Stimulated activated CD4-positive, alpha-beta T cell treated with anti-CD3 and anti-CD28 coated beads, Interleukin-15, amount 100 ng/mL, for 48 hours (primary cell): ENCODE data around the gene TBCK.
"Not testable (repeated sequence)": the region's sequence is repeated elsewhere in the genome, so short reads cannot be mapped to it uniquely, and the experiment has no call there.

Experiments
- DNase-seq, 2 donors: peaks; one replicate each; pipeline ENCODE4 v3.0.0-alpha.2; 2020; ENCODE audit warnings: low read depth in 2 of 2

TBCK gene

DNA sequence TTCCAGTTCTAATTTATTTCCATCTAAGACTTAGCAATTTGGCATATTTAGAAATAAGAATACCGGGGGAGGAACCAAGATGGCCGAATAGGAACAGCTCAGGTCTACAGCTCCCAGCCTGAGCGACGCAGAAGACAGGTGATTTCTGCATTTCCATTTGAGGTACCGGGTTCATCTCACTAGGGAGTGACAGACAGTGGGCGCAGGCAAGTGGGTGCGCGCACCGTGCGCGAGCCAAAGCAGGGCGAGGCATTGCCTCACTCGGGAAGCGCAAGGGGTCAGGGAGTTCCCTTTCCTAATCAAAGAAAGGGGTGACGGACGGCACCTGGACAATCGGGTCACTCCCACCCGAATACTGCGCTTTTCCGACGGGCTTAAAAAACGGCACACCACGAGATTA, 102.7 kb downstream of the TBCK start:
- DNase-seq, result not testable (repeated sequence)

DNA sequence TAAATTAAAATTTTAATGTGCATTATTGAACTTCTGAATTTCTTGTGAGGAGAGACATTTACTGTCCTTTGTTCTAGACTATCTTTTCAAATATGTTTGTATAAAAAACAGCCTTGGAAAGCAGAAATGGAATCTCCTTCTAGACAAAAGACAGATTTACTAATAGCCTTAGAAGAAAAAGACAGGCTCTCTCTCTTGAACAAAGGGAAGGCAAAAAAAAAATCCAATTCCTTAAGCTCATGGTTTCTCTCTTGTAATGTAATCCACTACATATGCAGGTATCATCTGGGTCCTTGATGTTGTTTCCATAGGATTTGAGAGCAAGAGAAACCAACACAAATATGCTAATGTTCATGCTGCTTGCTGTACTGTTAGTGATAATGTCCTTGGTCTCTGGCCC, 106.0 kb downstream of the TBCK start:
- DNase-seq, result no peak

DNA sequence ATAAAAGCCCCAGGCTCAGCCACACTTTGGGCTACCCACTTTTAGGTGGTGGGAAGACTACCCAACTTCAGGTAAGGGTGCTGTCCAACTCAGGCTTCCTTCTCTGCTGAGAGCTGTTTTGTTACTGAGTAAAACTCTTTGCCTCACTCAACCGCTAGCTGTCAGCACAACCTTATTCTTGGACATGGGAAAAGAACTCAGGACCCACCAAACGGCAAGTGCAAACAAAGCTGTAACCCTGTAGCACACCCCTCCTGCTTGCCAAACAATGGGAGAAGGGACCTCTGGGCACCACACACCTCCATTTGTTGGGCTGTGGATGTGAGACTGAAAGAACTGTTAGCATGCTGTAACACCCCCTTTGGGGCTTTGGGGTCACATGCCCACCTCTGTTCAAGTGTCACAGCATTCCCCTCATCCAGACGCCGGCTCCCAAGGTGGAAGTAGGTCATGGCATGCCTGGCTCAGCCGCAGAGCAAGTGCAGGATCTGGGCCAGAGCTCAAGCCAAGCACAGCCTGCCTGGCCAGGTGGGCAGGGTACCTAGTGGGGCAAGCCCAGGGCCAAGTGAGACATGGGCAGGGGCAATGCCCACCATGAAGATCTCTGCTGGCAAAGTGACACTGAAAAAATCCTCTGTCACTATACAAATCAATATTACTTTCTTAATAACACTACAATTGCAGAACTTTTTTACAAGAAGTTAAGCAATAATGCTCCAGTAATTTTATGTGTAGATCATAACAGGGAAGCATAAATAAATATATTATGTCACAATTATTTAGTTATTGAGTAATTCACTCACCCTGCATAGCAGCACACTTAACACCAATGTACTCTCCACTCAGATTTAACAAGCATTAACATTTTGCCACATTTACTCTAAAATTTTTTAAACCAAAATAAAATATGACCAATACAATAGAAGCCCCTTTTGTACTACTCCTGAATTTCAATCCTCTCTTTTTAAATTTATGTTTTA, 107.2 kb downstream of the TBCK start:
- DNase-seq, result no peak

DNA sequence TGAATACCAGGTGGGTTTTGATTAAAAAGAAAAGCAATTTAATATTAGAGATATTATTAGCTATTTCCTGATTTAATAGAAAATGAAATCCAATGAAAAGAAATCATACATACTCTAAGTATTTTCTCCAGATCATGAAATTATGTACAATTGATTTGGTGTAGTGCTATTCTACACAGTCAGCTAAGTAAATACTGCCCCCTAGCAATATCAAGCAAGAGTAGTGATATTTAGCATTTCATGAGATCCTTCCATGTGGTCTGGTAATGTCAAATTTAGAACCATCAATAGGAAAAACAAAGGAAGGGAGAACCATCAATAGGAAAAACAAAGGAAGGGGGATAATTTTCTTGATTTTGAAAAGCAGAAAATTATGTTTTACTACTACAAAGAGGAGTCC, 114.6 kb downstream of the TBCK start:
- DNase-seq, result no peak

DNA sequence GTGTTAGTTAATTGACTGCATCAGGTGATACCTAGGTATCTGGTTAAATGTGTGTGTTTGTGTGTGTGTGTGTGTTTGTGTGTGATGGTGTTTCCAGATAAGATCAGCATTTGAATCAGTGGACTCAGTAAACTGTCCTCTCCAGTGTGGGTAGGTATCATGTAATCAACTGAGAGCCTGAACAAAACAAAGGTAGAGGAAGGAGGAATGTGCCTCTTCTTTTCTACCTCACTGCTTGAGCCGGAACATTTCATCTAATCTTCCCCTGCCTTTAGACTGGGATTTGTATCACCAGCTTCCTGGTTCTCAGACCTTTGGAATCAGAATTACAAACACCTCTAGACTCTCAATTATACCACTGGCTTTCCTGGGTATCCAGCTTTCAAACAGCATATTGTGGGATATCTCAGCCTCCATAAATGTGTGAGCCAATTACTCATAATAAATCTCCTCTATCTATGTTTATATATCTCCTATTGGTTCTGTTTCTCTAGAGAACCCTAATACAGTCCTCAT, 120.5 kb downstream of the TBCK start:
- DNase-seq, result no peak

DNA sequence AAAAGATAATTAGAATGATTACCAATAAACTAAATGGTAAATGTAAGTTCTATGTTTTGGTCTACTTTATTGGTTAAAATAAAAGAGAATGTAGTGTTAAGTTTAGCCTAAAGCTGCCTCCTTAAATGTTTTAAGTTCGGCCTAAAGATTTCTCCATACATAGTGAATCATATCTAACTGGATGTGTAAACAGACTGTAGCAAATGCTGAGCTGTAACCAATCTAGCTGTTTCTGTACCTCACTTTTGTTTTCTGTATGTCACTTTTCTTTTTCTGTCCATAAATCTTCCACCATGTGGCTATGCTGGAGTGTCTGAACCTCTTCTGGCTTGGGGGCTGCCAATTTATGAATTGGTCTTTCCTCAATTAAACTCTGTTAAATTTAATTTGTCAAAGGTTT, 121.2 kb downstream of the TBCK start:
- DNase-seq, result no peak

DNA sequence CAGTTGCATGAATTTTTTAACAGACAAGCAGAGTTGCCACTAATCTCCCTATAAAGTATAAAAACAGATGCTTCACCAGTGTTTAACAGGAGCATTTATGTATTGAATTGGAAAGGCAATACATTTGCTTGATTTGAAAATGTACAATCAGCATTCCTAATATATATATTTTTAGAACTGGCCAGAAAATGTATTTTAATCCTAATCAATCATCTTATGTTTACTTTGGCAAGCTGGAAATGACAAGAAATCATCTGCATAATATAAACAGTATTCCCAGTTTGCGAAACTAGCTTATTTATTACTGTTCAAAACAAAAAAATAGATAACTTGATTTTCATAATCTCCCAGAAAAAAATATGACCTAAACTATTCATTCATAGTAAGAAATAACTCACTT, 123.9 kb downstream of the TBCK start:
- DNase-seq, result no peak

DNA sequence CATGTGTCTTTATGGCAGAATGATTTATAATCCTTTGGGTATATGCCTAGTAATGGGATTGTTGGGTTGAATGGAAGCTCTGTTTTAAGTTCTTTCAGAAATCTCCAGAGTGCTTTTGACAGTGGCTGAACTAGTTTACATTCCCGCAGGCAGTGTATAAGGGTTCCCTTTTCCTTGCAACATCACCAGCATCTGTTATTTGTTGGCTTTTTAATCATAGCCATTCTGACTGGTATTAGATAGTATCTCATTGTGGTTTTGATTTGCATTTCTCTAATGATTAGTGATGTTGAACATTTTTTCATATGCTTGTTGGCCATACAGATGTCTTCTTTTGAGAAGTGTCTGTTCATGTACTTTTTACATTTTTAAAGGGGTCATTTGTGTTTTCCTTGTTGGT, 129.8 kb downstream of the TBCK start:
- no peak for DNase-seq

DNA sequence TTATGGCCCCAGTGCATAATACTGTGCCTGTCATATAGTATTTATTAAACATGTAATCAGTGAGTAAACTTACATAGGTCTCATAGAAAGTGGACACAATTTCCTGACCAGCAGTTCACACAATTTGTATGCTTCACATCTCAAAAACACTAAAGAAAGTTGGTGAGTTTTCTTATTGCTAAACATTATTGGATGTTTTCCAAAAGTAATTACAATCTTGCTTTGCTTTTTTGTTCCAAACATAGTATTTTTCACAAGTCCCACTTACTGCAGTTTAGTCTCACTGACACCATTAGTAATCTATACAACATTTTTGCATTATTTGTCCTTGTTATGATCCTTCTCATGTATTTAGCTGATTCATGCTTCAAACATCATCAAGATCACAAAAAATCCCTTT, 132.5 kb downstream of the TBCK start:
- DNase-seq, result no peak

DNA sequence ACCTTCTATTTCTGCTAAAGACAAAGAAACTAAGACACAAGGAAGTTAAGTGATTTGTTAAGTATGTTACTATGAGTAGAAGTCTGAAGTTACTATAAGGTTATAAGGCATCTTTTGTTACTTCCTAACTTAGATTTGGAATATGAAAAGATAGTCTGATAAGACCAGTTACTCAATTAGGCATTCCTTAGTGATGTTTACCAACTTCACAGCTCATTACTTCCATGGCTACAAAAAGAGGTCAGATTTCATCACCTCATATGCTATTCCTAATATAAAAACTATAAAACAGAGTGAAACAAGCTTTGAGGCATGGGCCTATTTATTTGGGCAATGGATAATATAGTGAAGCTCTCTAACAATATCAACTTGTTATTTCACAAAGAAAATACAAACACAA, 143.1 kb downstream of the TBCK start:
- DNase-seq, result no peak

DNA sequence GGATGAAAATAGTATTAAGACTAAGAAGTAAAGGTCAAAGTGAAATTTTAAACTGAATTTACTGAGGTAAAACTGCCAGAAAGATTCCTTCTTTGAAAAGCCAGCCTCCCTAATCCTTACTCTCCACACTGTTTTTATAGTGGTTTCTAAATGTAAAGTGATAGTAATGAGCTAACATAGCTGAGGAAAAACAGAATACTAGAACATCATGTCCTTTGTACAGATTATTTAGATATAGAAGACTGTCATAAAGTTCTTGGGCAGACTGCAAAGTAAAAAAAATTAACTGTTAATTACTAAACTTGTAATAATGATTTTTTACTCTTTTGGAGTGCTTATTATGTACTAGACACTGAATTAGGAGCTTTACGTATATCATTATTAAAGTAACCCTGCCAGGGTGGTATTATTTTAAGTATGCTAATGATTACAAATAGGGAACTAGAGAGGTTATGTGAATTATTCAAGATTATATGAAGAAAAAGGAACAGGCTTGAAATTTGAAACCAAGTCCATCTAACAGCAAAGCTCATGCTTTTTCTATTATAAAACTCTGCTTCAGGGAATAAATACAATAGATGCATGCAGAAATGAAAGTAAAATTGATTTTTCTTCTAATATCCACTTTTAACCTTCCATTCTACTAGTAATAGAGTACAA, 150.5 kb downstream of the TBCK start:
- DNase-seq, result no peak

DNA sequence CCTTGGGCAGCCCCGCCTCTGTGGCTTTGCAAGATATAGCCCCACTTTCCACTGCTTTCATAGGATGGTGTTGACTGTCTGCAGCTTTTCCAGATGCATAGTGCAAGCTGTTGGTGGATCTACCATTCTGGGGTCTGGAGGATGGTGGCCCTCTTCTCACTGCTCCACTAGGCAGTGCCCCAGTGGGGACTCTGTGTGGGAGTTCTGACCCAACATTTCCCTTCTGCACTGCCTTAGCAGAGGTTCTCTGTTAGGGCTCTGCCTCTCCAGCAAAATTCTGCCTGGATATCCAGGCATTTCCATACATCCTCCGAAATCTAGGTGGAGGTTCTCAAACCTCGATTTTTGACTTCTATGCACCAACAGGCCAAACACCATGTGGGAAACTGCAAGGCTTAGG, 153.7 kb downstream of the TBCK start:
- no peak for DNase-seq

DNA sequence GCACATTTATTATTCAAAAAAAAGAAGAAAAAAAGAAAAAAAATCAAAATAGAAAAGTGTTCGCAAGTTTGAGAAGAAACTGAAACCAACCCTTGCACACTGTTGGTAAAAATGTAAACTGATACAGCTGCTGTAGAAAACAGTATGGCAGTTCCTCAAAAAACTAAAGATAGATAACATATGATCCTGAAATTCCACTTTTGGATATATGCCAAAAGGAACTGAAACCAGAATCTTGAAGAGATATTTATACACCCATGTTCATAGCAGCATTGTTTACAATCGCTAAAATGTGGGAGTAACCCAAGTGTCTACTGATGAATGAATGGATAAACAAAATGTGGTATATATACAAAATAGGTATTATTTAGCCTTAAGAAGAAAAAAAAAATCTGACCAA, 155.4 kb downstream of the TBCK start:
- DNase-seq, result no peak

DNA sequence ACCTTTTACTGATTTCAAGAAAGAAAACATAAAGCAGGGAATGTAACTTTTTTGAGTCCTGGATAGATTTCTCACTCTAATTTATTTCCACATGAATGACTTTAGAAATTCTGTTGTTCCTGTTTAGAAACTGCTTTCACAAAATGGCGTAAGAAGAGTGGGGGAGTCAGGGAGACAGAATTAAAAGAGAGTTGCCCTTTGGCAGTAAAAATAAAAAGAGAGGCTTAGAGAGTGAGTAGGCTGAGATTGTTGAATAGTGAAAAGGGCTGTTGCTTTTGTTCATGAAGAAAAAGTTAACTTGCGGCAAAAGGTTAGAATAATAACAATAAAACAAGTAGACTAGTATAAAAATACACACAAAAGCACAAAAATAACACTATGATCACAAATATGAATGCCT, 166.1 kb downstream of the TBCK start:
- DNase-seq, result no peak

DNA sequence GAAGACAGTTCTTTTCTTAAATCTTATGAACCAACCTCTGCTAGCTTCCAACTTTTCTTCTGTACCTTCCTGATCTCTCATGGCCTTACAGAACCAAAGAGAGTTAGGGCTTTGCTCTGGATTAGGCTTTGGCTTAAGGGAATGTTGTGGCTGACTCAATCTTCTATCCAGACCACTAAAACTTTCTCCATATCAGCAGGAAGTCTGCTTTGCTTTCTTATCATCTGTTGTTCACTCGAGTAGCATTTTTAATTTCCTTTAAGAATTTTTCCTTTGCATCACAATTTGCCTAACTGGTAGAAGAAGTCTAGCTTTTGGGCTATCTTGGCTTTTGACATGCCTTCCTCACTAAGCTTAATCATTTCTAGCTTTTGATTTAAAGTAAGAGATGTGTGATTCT, 167.0 kb downstream of the TBCK start:
- DNase-seq, result no peak

DNA sequence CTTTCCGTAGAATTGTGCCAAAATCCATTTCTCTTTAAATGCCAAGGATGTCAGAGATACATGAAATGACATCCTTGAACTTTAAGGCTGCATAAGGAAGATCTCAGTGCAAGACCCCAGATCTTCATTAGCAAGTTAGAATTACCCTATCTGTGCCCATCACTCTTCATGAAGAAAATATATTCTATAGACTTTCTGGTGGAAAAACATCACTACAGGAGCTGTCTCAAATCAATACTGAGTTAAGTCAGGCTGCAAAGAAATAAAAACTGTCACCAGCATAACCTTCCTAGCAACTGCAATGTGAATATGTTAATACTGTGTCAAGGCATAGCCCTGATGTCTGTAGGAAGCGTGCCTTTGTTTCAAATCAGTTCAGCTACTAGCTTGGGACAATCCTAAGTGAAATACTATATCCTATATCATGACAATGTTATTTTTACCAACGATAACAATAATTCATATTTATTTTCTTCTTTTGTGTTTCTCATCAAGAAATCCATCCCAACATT, 173.3 kb downstream of the TBCK start:
- no peak for DNase-seq

DNA sequence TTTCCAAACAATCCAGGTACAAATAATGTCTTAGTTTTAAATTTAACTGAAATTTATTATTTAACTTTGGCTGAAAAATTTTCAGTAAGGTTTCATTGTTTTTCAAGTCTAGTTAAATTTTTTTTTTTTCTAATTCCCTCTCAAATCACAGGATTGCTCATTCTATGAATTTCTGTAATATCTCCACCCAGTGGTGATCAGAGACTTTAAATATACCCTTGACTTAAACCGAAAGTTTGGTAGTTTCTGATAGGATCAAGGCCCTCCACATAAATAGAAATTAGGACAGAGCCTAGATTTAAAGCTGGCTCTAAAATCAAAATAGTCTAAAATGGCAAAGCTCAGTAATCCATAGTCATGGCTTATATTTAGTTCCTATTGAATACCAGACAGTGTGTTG, 175.4 kb downstream of the TBCK start:
- DNase-seq, result no peak

DNA sequence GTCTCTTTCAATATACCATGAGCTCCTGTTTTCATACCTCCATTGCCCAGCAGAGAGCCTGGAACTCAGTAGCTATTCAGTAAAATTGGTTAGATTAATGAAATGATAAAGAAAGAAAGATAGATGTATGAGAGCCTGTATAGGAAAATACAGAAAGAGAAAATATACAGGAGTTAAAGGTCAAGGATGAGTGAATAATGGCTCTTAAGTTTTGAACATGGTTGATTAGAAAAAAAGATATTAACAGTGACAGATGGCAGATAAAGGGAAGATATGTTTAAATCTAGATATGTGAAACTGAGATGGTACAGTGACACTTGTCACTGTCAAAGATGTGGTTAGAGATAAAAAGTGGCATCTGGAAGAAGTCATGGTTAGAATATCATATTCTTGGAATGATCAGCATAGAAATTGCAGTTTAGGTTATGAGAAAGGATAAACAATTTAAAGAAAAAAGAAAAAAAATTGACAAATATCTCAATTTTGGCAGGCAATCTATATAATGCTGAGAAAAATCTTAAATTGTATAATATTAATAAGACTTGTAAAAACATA, 179.2 kb downstream of the TBCK start:
- DNase-seq, result no peak

DNA sequence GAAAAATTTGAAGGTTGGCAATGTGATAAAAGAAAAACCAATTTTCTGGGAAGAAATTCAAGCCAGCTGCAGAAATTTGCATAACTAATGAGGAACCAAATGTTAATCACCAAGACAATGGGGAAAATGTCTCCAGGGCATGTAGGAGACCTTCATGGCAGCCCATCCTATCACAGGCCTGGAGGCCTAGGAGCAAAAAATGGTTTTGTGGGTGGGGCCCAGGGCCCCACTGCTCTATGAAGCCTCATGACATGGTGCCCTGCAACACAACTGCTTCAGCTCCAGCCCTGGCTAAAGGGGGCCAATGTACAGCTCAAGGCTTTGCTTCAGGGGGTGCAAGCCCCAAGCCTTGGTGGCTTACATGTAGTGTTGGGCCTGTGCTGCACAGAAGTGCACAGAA, 184.0 kb downstream of the TBCK start:
- no peak for DNase-seq

DNA sequence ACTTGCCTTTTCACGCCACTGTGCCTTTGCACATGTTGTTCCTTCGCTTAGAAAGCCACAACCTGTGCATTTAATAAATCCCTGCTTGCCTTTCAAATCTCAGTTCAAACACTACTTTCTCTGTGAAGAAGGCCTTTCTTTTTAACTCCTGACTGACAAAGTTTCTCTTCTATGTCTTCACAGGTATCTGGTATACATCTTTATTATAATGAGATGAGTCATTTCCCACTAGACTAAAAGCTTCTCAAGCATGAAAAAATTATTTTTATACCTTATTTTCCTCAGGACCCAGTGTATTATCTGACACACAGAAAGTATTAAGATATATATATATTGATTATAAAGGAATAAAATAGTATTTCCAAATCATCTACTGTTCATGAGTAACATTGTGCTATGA, 189.9 kb downstream of the TBCK start:
- DNase-seq, result no peak

DNA sequence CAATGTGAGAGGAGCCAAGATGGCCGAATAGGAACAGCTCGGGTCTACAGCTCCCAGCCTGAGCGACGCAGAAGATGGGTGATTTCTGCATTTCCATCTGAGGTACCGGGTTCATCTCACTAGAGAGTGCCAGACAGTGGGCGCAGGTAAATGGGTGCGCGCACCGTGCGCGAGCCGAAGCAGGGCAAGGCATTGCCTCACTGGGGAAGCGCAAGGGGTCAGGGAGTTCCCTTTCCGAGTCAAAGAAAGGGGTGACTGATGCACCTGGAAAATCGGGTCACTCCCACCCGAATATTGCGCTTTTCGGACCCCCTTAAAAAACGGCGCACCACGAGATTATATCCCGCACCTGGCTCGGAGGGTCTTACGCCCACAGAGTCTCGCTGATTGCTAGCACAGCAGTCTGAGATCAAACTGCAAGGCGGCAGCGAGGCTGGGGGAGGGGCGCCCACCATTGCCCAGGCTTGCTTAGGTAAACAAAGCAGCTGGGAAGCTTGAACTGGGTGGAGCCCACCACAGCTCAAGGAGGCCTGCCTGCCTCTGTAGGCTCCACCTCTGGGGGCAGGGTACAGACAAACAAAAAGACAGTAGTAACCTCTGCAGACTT, 196.0 kb downstream of the TBCK start:
- not testable (repeated sequence) for DNase-seq

DNA sequence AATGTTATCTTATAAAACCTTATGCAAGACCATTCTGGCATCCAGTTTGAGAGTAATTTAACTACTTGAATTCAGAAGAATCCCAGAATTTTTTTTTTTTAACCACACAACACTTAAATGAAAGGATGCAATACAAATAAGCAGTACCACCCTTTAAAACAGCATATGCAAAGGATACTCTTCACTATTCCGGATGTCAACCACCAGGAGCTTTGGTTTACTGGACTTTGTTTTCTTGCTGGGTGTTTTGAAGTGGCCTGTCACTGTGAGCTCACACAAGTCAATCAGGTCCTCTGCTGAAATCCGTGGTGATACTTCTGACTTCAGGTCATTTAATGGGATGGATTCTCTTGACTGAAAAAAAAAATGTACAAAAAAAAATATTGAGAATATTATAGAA, 200.0 kb downstream of the TBCK start:
- DNase-seq, result no peak
